GM21515 (cell line): ENCODE measurements around the gene OR2T29.
"Not testable (repeated sequence)": the region's sequence is repeated elsewhere in the genome, so short reads cannot be mapped to it uniquely, and the experiment has no call there.

Source experiments
- ATAC-seq: cut with Tn5 transposase; IDR thresholded peaks from one replicate; pipeline ENCODE4 v1.9.1; 2021; ENCODE audit not compliant: unreplicated experiment

The OR2T29 gene

GRCh38 chr1:248521856-248522255 lies 40.7 kb downstream of the OR2T29 start:
- no peak for ATAC-seq

GRCh38 chr1:248510217-248510616 lies 52.4 kb downstream of the OR2T29 start:
- not testable (repeated sequence) for ATAC-seq

- not testable (repeated sequence) for ATAC-seq
Measured at GRCh38 chr1:248507773-248508172, 54.8 kb downstream of the OR2T29 start, which contains the start of gene OR2G6. OR2G6 (plus strand) TSS chr1:248508073; CDS start chr1:248521647, 13,574 bp downstream.
